ENCODE results near the gene ALKBH6. TPM values are rescaled to one million over a fixed set of nuclear protein-coding genes. Genes with fewer than 3 reads are reported as not detected.

Gene ALKBH6
- total and polyA plus RNA-seq, 2 of the 13 experiments (the other 11 are each of a cell fraction or from before 2014, with no cell fraction given): 13.7 to 18.1 TPM

DNA sequence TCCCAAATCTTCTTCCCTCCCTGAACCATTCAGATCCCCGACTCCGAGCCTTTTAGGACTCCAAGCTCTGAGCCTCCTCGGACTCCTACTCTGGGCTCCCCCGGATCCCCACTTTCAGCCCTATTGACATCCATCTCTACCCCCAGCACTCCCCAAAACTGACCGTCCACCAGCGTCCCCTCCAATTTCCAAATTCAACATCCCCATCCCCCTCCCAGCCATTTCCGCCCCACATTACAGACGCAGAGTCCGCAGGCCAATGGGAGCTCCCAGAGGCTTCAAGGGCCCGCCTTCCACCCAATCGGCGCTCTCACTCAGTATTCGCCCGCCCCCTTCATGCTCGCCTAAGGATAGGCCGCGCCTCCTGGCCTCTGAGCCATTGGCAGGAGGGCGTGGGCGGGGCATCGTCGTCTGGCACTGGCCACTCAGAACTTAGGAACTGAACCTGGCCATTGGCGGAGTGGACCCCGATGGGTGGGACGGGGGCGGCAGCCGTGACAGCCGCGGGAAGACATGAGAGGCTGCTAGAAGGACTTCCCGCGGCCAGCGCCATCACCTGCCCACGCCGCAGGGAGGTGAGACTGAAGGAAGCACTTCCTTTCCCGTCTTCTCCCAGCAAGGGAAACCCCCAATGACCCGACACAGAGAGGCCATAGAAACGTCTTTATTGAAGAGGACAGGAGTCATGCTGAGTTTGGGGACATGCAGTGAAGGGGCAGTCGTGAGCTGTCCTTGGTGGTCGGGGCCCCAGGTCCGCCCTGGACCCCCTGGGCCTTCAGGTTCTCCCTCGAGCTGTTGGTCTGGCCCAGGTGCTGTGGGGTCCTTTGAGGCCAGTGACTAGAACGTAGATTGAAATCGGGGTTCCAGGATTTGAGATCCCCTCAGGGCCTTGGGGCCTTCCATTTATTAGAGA is at the start of gene ALKBH6 (continued):
- TF ChIP-seq NFYC (CRISPR knock-in tag; IDR thresholded peaks at IDR 0.05): peak; percentile 95
- peak; percentile 91; the same call in 1 of the 2 replicates for TF ChIP-seq SIN3A (IDR thresholded peaks at IDR 0.05; ENCODE audit: borderline replicate concordance, low read depth, low read length)
- TF ChIP-seq ZNF224 (CRISPR knock-in tag; IDR thresholded peaks at IDR 0.05): no peak
- no peak for TF ChIP-seq HOXA5 (CRISPR knock-in tag; IDR thresholded peaks at IDR 0.05)
- TF ChIP-seq ZNF574 (CRISPR knock-in tag; IDR thresholded peaks at IDR 0.05): 0 out of 2 replicates have a peak, but pooled peaks have one; percentile 18
- peak; percentile 62; the same call in 1 of the 2 replicates for TF ChIP-seq KDM2A (CRISPR knock-in tag; IDR thresholded peaks at IDR 0.05; ENCODE audit: borderline replicate concordance, low read depth)
- TF ChIP-seq, protein P1, sequence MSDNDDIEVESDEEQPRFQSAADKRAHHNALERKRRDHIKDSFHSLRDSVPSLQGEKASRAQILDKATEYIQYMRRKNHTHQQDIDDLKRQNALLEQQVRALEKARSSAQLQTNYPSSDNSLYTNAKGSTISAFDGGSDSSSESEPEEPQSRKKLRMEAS (IDR thresholded peaks at IDR 0.05): peak; percentile 87
- TF ChIP-seq CBFB (CRISPR knock-in tag; IDR thresholded peaks at IDR 0.05): 0 out of 2 replicates have a peak, but pooled peaks have one; percentile 26
- peak; percentile 43 for TF ChIP-seq TAF15 (IDR thresholded peaks at IDR 0.05; ENCODE audit: low read depth, low read length, poor library complexity, severe bottlenecking)
- TF ChIP-seq FOXA1 (IDR thresholded peaks at IDR 0.05): no peak
- TF ChIP-seq FOXA1 (CRISPR knock-in tag; IDR thresholded peaks at IDR 0.05): no peak
- 0 out of 2 replicates have a peak, but pooled peaks have one; percentile 33 for TF ChIP-seq TRAFD1 (CRISPR knock-in tag; IDR thresholded peaks at IDR 0.05; ENCODE audit: borderline replicate concordance)
- TF ChIP-seq ELF1 (CRISPR knock-in tag; IDR thresholded peaks at IDR 0.05): peak; percentile 68
- TF ChIP-seq ZNF280B (CRISPR knock-in tag; IDR thresholded peaks at IDR 0.05; ENCODE audit: borderline replicate concordance): 0 out of 2 replicates have a peak, but pooled peaks have one; percentile 35
- 0 out of 2 replicates have a peak, but pooled peaks have one; percentile 12 for TF ChIP-seq GATA4 (IDR thresholded peaks at IDR 0.05; ENCODE audit: borderline replicate concordance, low read depth)
- TF ChIP-seq, protein P2, sequence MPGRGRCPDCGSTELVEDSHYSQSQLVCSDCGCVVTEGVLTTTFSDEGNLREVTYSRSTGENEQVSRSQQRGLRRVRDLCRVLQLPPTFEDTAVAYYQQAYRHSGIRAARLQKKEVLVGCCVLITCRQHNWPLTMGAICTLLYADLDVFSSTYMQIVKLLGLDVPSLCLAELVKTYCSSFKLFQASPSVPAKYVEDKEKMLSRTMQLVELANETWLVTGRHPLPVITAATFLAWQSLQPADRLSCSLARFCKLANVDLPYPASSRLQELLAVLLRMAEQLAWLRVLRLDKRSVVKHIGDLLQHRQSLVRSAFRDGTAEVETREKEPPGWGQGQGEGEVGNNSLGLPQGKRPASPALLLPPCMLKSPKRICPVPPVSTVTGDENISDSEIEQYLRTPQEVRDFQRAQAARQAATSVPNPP (CRISPR knock-in tag; IDR thresholded peaks at IDR 0.05): peak; percentile 53; the same call in 1 of the 2 replicates
- peak; percentile 14; the same call in 1 of the 2 replicates for TF ChIP-seq RFXAP (CRISPR knock-in tag; IDR thresholded peaks at IDR 0.05; ENCODE audit: borderline replicate concordance)
- TF ChIP-seq SOX6 (IDR thresholded peaks at IDR 0.05): no peak
- peak; percentile 15; the same call in 1 of the 2 replicates for TF ChIP-seq SOX6 (CRISPR knock-in tag; IDR thresholded peaks at IDR 0.05)

Data from HepG2 (cell line).